Spleen (tissue), 13 donors: Measurements from ENCODE around the gene OS9. TPM values are rescaled to one million over a fixed set of nuclear protein-coding genes. Genes with fewer than 3 reads are reported as not detected.
"Not testable (repeated sequence)": the region's sequence is repeated elsewhere in the genome, so short reads cannot be mapped to it uniquely, and the experiment has no call there.

Experiments used
- DNase-seq: peaks from one replicate; pipeline ENCODE4 v3.0.0-alpha.2; 2020
- H3K27ac ChIP-seq, 8 donors: fragments of 200-600 bp; sonication (generic) in 7 of 8; 1 replicate in 4 of 8; 2 replicates in 4 of 8; pipeline versions ENCODE4 v1.5.0 to v1.8.0; 2016 to 2021; ENCODE audit warnings: inconsistent platforms in 4 of 8, mild to moderate bottlenecking in 4 of 8, moderate library complexity in 1 of 8
- H3K27me3 ChIP-seq, 7 donors: fragments of 200-600 bp; sonication (generic) in 6 of 7; replicated peaks in 1 of 7; 1 replicate in 4 of 7; 2 replicates in 3 of 7; pipeline versions ENCODE4 v1.5.0 to v1.8.0; 2016 to 2021; ENCODE audit warnings: inconsistent platforms in 3 of 7, mild to moderate bottlenecking in 1 of 7
- H3K36me3 ChIP-seq, 6 donors: fragments of 200-600 bp; sonication (generic) in 5 of 6; 1 replicate in 4 of 6; 2 replicates in 2 of 6; pipeline versions ENCODE4 v1.5.0 to v1.8.0; 2016 to 2021; ENCODE audit warnings: inconsistent platforms in 2 of 6
- H3K4me1 ChIP-seq, 6 donors: fragments of 200-600 bp; sonication (generic) in 5 of 6; 1 replicate in 3 of 6; 2 replicates in 3 of 6; pipeline versions ENCODE4 v1.5.0 to v1.8.0; 2016 to 2021; ENCODE audit warnings: inconsistent platforms in 3 of 6
- H3K4me3 ChIP-seq, 8 donors: fragments of 200-600 bp; sonication (generic) in 7 of 8; 1 replicate in 4 of 8; 2 replicates in 4 of 8; pipeline versions ENCODE4 v1.5.0 to v1.8.0; 2016 to 2021; ENCODE audit warnings: inconsistent platforms in 4 of 8, mild to moderate bottlenecking in 4 of 8, moderate library complexity in 2 of 8
- H3K9me3 ChIP-seq, 8 donors: fragments of 200-600 bp; sonication (generic) in 7 of 8; 1 replicate in 4 of 8; 2 replicates in 4 of 8; pipeline versions ENCODE4 v1.5.0 to v1.8.0; 2016 to 2021; ENCODE audit warnings: inconsistent platforms in 4 of 8
- POLR2A ChIP-seq, 3 donors: fragments of 450-650 bp; IDR thresholded peaks; one replicate each; pipeline ENCODE4 v1.5.1; 2017; ENCODE audit warnings: antibody characterized with exemption in 3 of 3, mild to moderate bottlenecking in 1 of 3
- POLR2AphosphoS5 ChIP-seq, 3 donors: sonication (generic); formaldehyde crosslinking; IDR thresholded peaks; one replicate each; pipeline ENCODE4 v1.5.1; 2017; ENCODE audit warnings: antibody characterized with exemption in 3 of 3
- WGBS, 5 donors: extraction: QIAGEN DNeasy Blood & Tissue Kit in 3 of 5; methylation state at CpG; one replicate each; pipeline versions ENCODE4 v1.1.5 to v1.1.7; 2013 to 2018; 5-methylcytosine and 5-hydroxymethylcytosine counted together
- intact Hi-C: fragments of 100-400 bp; cut with DNase I; formaldehyde crosslinking; loops from one replicate; pipeline ENCODE4 v1.15.0; 2023; ENCODE audit warnings: low total_unique reads
- long read RNA-seq, 2 donors: transcript quantifications; one replicate each; lab custom pipeline, GENCODE V29; 2026
- polyA plus RNA-seq, 3 donors: library from polyadenylated mRNA; stranded (reverse); fragments of 200-250 nt; gene quantifications; one replicate each; pipeline ENCODE4 v1.2.1, GENCODE V29; 2013
- total RNA-seq, 7 donors: library from RNA; depleted of rRNA in 3 of 7; stranded (reverse); fragments of >200 nt in 3 of 7; fragmentation: NEBNext Ultra II Directional in 4 of 7; extraction: Animal tissue kit (Norgen Biotek cat#: 25700) in 4 of 7; gene quantifications; one replicate each; pipeline versions ENCODE4 v1.1.0 to v1.2.1, GENCODE V29; 2016 to 2021
- TF ChIP-seq, protein P1 (sequence below), 11 experiments: fragments of 200-600 bp in 7 of 11; fragments of 450-650 bp in 4 of 11; sonication (generic) in 4 of 11; IDR thresholded peaks in 8 of 11; conservative IDR thresholded peaks in 3 of 11; 1 replicate in 7 of 11; 2 replicates in 4 of 11; pipeline versions ENCODE4 v1.4.0 to v1.8.0; 2016 to 2021; ENCODE audit warnings: antibody characterized with exemption in 11 of 11, inconsistent platforms in 4 of 11, mild to moderate bottlenecking in 1 of 11
- donor health status: healthy with polysubstance abuse.
- donor health status: DM: no; HTN: no; CAD: no; lungs with moderate emphysema.
- donor health status: DM: no; HTN: no; CAD: no.
- donor health status: Bipolar disorder and iron deficiency.
- donor health status: healthy.
- donor health status: DM: no; HTN: no; CAD: no.
- donor health status: DM: yes; HTN: yes; CAD: no.

Gene OS9, protein sequence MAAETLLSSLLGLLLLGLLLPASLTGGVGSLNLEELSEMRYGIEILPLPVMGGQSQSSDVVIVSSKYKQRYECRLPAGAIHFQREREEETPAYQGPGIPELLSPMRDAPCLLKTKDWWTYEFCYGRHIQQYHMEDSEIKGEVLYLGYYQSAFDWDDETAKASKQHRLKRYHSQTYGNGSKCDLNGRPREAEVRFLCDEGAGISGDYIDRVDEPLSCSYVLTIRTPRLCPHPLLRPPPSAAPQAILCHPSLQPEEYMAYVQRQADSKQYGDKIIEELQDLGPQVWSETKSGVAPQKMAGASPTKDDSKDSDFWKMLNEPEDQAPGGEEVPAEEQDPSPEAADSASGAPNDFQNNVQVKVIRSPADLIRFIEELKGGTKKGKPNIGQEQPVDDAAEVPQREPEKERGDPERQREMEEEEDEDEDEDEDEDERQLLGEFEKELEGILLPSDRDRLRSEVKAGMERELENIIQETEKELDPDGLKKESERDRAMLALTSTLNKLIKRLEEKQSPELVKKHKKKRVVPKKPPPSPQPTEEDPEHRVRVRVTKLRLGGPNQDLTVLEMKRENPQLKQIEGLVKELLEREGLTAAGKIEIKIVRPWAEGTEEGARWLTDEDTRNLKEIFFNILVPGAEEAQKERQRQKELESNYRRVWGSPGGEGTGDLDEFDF
- 100 to 1,000 TPM; 227 to 323 (median 256) TPM for total RNA-seq
- polyA plus RNA-seq = 100 to 1,000 TPM in 2 of 3 donors, 10 to 100 TPM in 1; 94.9 to 161 (median 130) TPM
- long read RNA-seq, donor 1, transcript OS9-216 (3 exons, 564 nt) = major isoform, 12 of 40 reads
- long read RNA-seq, donor 1, transcript OS9-220 (14 exons, 2,135 nt) = minor isoform, 8 of 40 reads
- long read RNA-seq, donor 1, transcript OS9-202 (15 exons, 2,691 nt) = minor isoform, 8 of 40 reads
- long read RNA-seq, donor 1, partial matches to known transcripts = 6 of 40 reads
- long read RNA-seq, donor 1, other reads (novel, unspliced or antisense) = 0 of 40 reads
- long read RNA-seq, donor 2, transcript OS9-216 (3 exons, 564 nt) = major isoform, 13 of 36 reads
- long read RNA-seq, donor 2, transcript OS9-202 (15 exons, 2,691 nt) = minor isoform, 6 of 36 reads
- long read RNA-seq, donor 2, partial matches to known transcripts = 10 of 36 reads
- long read RNA-seq, donor 2, other reads (novel, unspliced or antisense) = 0 of 36 reads

DNA sequence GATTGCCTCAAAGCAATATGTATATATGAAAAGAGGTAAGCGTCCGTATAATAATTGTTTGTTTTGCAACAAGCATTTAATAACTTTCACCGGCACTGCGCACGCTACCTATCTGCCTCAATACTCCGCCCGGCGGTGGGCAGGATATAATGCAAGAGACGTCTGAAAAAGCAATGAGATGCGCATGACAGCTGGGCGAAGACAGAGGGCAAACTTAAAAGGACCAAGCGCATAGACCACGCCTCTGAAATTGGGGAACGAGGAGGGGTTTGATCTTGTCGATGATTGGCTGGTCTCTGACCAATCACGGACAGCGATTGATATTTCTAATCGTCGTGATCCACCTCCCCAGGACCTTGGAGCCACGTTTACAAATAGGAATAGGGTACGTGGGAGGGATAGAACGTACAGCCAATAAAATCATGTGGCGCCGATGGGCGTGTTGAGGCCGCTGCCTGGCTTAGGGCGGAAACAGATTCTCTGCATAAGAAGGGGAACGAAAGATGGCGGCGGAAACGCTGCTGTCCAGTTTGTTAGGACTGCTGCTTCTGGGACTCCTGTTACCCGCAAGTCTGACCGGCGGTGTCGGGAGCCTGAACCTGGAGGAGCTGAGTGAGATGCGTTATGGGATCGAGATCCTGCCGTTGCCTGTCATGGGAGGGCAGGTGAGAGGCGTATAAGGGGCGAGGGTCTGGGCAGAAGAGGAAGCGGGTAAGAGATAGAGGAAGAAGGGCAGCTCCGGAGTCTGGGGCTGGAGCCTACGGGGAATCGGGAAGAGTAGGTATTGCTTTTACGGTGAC, at the start of gene OS9:
OS9 (plus strand) TSS at position 474 of the 800 bp plus-strand sequence; CDS start at position 504, 30 bp downstream.
- peak within 1 kb of the TSS; percentile 69 to 99 (median 90) for H3K4me3 ChIP-seq
- H3K27ac ChIP-seq = peak within 1 kb of the TSS; percentile 79 to 94 (median 88)
- no peaks in the 10 kb centered on the region for H3K9me3 ChIP-seq
- peaks cover 8 to 35% (median 21%) of the 10 kb centered on the region in 6 donors for H3K4me1 ChIP-seq
- peaks cover 0 to 6% (median 0%) of the 10 kb centered on the region in 7 donors for H3K27me3 ChIP-seq
- H3K36me3 ChIP-seq = peaks cover 0 to 39% (median 25%) of the 10 kb centered on the region in 6 donors
- intact Hi-C loops = no loop called here
- 0% methylated on average over 45 of the region's 45 CpGs for WGBS, 5 donors
- TF ChIP-seq POLR2AphosphoS5 (IDR thresholded peaks at IDR 0.05) (peak; percentile 83 to 93 (median 91)), POLR2A (IDR thresholded peaks at IDR 0.05) (peak in 1 of 3 donors; percentile 36)
- TF ChIP-seq, protein P1, sequence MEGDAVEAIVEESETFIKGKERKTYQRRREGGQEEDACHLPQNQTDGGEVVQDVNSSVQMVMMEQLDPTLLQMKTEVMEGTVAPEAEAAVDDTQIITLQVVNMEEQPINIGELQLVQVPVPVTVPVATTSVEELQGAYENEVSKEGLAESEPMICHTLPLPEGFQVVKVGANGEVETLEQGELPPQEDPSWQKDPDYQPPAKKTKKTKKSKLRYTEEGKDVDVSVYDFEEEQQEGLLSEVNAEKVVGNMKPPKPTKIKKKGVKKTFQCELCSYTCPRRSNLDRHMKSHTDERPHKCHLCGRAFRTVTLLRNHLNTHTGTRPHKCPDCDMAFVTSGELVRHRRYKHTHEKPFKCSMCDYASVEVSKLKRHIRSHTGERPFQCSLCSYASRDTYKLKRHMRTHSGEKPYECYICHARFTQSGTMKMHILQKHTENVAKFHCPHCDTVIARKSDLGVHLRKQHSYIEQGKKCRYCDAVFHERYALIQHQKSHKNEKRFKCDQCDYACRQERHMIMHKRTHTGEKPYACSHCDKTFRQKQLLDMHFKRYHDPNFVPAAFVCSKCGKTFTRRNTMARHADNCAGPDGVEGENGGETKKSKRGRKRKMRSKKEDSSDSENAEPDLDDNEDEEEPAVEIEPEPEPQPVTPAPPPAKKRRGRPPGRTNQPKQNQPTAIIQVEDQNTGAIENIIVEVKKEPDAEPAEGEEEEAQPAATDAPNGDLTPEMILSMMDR (IDR thresholded peaks at IDR 0.05 in 8 of 11, conservative IDR thresholded peaks at IDR 0.05 in 3 of 11) = peak; percentile 74 to 96 (median 90)
- DNase-seq = peak; percentile 96

DNA sequence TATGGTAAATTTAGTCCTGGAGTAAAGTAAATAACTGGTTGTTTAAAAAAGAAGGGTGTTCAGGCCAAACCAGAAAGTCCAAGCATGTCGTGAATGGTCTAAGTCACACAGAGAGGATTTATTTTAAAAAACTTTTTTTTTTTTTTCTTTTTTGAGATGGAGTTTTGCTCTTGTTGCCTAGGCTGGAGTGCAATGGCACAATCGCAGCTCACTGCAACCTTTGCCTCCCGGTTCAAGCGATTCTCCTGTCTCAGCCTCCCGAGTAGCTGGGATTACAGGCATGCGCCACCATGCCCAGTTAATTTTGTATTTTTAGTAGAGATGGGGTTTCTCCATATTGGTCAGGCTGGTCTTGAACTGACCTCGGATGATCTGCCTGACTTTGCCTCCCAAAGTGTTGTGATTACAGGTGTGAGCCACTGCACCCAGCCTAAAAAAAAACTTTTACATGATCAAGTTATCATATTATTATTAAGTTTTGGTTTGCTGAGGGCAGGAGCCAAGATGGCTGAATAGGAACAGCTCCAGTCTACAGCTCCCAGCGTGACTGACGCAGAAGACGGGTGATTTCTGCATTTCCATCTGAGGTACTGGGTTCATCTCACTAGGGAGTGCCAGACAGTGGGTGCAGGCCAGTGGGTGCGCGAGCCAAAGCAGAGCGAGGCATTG, 47.8 kb upstream of the OS9 start:
- H3K36me3 ChIP-seq, H3K4me1 ChIP-seq, intact Hi-C loops, H3K27ac ChIP-seq, H3K4me3 ChIP-seq, DNase-seq: not testable (repeated sequence)
- WGBS, 5 donors = 73 to 79% (median 75%) methylated on average over 10 to 13 of the region's 13 CpGs
- Histone ChIP-seq H3K9me3 (peaks cover 0 to 27% (median 20%) of the 10 kb centered on the region in 8 donors), H3K27me3 (peaks cover 0 to 33% (median 0%) of the 10 kb centered on the region in 7 donors)

DNA sequence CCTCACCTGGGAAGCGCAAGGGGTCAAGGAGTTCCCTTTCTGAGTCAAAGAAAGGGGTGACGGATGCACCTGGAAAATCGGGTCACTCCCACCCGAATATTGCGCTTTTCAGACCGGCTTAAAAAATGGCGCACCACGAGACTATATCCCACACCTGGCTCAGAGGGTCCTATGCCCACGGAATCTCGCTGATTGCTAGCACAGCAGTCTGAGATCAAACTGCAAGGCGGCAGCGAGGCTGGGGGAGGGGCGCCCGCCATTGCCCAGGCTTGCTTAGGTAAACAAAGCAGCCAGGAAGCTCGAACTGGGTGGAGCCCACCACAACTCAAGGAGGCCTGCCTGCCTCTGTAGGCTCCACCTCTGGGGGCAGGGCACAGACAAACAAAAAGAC, 47.3 kb upstream of the OS9 start:
- H3K27ac ChIP-seq, H3K36me3 ChIP-seq, H3K4me3 ChIP-seq, intact Hi-C loops, H3K4me1 ChIP-seq, DNase-seq: not testable (repeated sequence)
- Histone ChIP-seq H3K27me3 (peaks cover 0 to 28% (median 0%) of the 10 kb centered on the region in 7 donors), H3K9me3 (peaks cover 0 to 27% (median 20%) of the 10 kb centered on the region in 8 donors)
- WGBS, 5 donors = 90 to 100% (median 94%) methylated on average over 1 to 10 of the region's 15 CpGs

DNA sequence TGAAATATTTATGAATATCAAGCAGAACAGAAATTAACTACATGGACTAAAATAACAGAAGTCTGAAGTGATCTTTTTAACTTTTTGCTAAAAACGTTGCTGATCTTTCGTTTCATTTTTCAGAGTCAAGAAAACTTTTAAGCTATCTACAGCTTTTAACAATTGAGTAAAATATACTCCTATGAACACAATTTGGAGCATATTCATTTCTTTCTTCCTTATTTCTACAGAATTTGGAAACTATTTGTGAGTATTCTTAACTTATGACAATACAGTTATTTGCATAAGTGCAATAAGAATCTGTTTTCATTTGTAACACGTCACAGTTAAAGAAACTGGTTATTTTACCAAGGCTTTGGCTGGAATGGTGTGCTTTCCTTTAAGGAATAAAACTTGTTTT, 39.9 kb upstream of the OS9 start:
- Histone ChIP-seq H3K4me3 (no peak overlapping the region), H3K27ac (no peak overlapping the region), H3K9me3 (peaks cover 0 to 19% (median 12%) of the 10 kb centered on the region in 8 donors), H3K4me1 (no peaks in the 10 kb centered on the region), H3K27me3 (peaks cover 0 to 9% (median 0%) of the 10 kb centered on the region in 7 donors), H3K36me3 (no peaks in the 10 kb centered on the region)
- DNase-seq = no peak
- 65 to 73% (median 70%) methylated on average over 3 of the region's 3 CpGs for WGBS, 5 donors
- TF ChIP-seq, protein P1 (IDR thresholded peaks at IDR 0.05 in 8 of 11, conservative IDR thresholded peaks at IDR 0.05 in 3 of 11) = no peak
- TF ChIP-seq POLR2A (IDR thresholded peaks at IDR 0.05) = no peak
- no peak for TF ChIP-seq POLR2AphosphoS5 (IDR thresholded peaks at IDR 0.05)
- intact Hi-C loops = no loop called here
